PFSK-1 (cell line): ENCODE results near the gene CYRIA.

Experiments
- REST ChIP-seq, 2 experiments: IDR thresholded peaks; 2 replicates each; pipeline versions ENCODE4 v1.6.1 to v1.8.0; 2011 to 2012; ENCODE audit warnings: low read depth in 2 of 2, low read length in 2 of 2, control low read depth in 1 of 2, inconsistent platforms in 1 of 2, mild to moderate bottlenecking in 1 of 2, moderate library complexity in 1 of 2; ENCODE audit not compliant: insufficient read depth in 1 of 2
- SIN3A ChIP-seq: IDR thresholded peaks from 2 replicates; pipeline ENCODE4 v1.6.1; 2012; ENCODE audit warnings: mild to moderate bottlenecking, low read length, moderate library complexity, borderline replicate concordance; ENCODE audit not compliant: insufficient read depth

- no peak for TF ChIP-seq REST (IDR thresholded peaks at IDR 0.05; ENCODE audit: insufficient read depth in 1 of 2, low read depth in 2 of 2, low read length in 2 of 2)
- no peak for TF ChIP-seq SIN3A
Measured at GRCh38 chr2:16633621-16634430, 31.8 kb downstream of the CYRIA start.
